ENCODE results near the gene RUNX1. TPM values are rescaled to one million over a fixed set of nuclear protein-coding genes. Genes with fewer than 3 reads are reported as not detected.

Gene RUNX1
- total RNA-seq, 1 experiment from 2014 or later, result 0.52 TPM

GRCh38 chr21:34815831-34816705 is 233.0 kb downstream of the RUNX1 start:
- Histone ChIP-seq H3K4me3 (ENCODE audit: low read depth, low read length, poor library complexity, severe bottlenecking) (no peak overlapping the region), H3K27ac (ENCODE audit: low read depth, low read length, poor library complexity, severe bottlenecking) (no peak overlapping the region), H3K4me1 (ENCODE audit: insufficient read depth, low read length, poor library complexity, severe bottlenecking) (no peaks in the 10 kb centered on the region), H3K9me3 (ENCODE audit: low read depth, low read length, poor library complexity, severe bottlenecking) (no peaks in the 10 kb centered on the region), H3K27me3 (replicated peaks; ENCODE audit: insufficient read depth, low read depth, low read length, poor library complexity) (peaks cover 21% of the 10 kb centered on the region), H3K36me3 (ENCODE audit: insufficient read depth, low read length, poor library complexity, severe bottlenecking) (no peaks in the 10 kb centered on the region)
- intact Hi-C loops (cut with micrococcal nuclease; ENCODE audit: unreplicated experiment), result no loop called here
- no peak for TF ChIP-seq EZH2 (IDR thresholded peaks at IDR 0.05; ENCODE audit: borderline replicate concordance, low read depth, low read length, poor library complexity, severe bottlenecking)
- no TSS peak for BruUV-seq (replicated peaks)
- ChIA-PET POLR2A (ENCODE audit: low non-redundant PET) (no interaction called here), CTCF (no interaction called here)
- DNase-seq (ENCODE audit: low spot score), result no peak

DNA sequence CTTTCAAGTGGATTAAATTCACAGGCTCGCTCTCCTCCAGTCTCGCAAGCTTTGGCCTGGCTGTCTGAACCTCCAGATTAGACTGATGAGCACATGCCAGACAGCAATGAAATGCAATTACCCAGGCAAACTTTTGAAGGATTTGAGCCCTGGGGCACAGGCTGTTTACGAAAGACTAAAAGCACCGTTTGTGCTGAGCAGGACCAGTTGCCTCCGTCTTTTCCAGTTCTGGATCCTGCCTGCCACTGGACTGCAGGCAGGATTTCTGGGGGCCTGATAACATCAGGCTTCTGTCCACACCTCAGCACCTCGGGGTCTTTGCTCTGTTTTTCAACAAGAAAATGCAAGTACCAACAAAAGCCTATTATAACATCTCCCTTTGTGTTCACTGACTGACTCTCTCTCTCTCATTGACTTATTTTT is 234.6 kb downstream of the RUNX1 start:
- Histone ChIP-seq H3K27ac (ENCODE audit: low read depth, low read length, poor library complexity, severe bottlenecking) (no peak overlapping the region), H3K27me3 (replicated peaks; ENCODE audit: insufficient read depth, low read depth, low read length, poor library complexity) (peaks cover 15% of the 10 kb centered on the region), H3K4me3 (ENCODE audit: low read depth, low read length, poor library complexity, severe bottlenecking) (no peak overlapping the region), H3K36me3 (ENCODE audit: insufficient read depth, low read length, poor library complexity, severe bottlenecking) (no peaks in the 10 kb centered on the region), H3K4me1 (ENCODE audit: insufficient read depth, low read length, poor library complexity, severe bottlenecking) (no peaks in the 10 kb centered on the region), H3K9me3 (ENCODE audit: low read depth, low read length, poor library complexity, severe bottlenecking) (no peaks in the 10 kb centered on the region)
- ChIA-PET CTCF (interaction anchor here (0.6 kb wide), 1 partner anchor 179 kb away, joined by 4 read pairs; no protein-coding TSS in a partner anchor), POLR2A (ENCODE audit: low non-redundant PET) (no interaction called here)
- no peak for TF ChIP-seq CTCF (conservative IDR thresholded peaks at IDR 0.05; ENCODE audit: low read depth, low read length)
- TF ChIP-seq EZH2 (IDR thresholded peaks at IDR 0.05; ENCODE audit: borderline replicate concordance, low read depth, low read length, poor library complexity, severe bottlenecking), result no peak
- intact Hi-C loops (cut with micrococcal nuclease; ENCODE audit: unreplicated experiment), result no loop called here
- no peak for DNase-seq (ENCODE audit: low spot score)
- BruUV-seq (replicated peaks), result no TSS peak

DNA sequence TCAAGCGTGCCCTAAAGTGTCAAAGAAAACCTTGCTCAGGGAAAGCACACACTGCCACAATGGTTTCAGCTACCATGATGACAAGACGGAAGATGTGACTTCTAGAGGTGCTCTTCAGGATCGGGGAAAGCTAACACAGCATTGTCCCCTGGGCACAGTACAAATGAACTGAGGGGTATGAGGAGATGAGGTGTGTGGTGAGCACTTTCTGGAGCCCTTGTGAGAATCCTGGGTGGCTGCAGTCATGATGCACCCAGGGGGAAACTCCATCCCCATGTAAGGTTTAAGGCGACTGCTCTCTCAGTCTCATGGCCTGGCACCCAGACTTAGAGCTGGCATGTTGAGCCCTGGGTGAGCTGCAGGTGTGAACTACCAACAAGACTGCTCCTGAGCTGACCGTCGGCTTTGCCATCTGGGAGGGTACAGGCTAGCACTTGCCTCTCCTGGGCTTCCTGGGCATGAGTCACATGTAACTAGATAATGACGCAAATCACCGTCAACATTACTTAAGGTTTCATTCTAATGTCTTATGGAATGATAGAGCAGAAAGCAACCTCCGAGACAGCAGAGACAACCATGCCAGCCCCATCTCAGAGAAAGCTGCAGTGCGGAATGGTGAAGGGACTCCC is 235.7 kb downstream of the RUNX1 start:
- TF ChIP-seq EZH2 (IDR thresholded peaks at IDR 0.05; ENCODE audit: borderline replicate concordance, low read depth, low read length, poor library complexity, severe bottlenecking) (no peak), CTCF (conservative IDR thresholded peaks at IDR 0.05; ENCODE audit: low read depth, low read length) (no peak)
- ChIA-PET CTCF (no interaction called here), POLR2A (ENCODE audit: low non-redundant PET) (no interaction called here)
- no peaks in the 10 kb centered on the region for H3K4me1 ChIP-seq (ENCODE audit: insufficient read depth, low read length, poor library complexity, severe bottlenecking)
- intact Hi-C loops (cut with micrococcal nuclease; ENCODE audit: unreplicated experiment), result no loop called here
- no peaks in the 10 kb centered on the region for H3K9me3 ChIP-seq (ENCODE audit: low read depth, low read length, poor library complexity, severe bottlenecking)
- H3K27me3 ChIP-seq (replicated peaks; ENCODE audit: insufficient read depth, low read depth, low read length, poor library complexity), result peaks cover 15% of the 10 kb centered on the region
- H3K4me3 ChIP-seq (ENCODE audit: low read depth, low read length, poor library complexity, severe bottlenecking), result no peak overlapping the region
- DNase-seq (ENCODE audit: low spot score), result no peak
- no peak overlapping the region for H3K27ac ChIP-seq (ENCODE audit: low read depth, low read length, poor library complexity, severe bottlenecking)
- H3K36me3 ChIP-seq (ENCODE audit: insufficient read depth, low read length, poor library complexity, severe bottlenecking), result no peaks in the 10 kb centered on the region
- no TSS peak for BruUV-seq (replicated peaks)

Data from A673 (cell line).